Measurements from ENCODE around the gene MAML3.

Gene MAML3

GRCh38 chr4:140153718-140154571 is at the start of gene MAML3:
TSS of gene MAML3 (minus strand) at chr4:140154184. CDS start at chr4:140153327, 857 bp downstream.
- Histone ChIP-seq H3K9me3 (ENCODE audit: insufficient read depth, low read length) (no peaks in the 10 kb centered on the region), H2AFZ (ENCODE audit: low read depth, low read length) (peak within 1 kb of the TSS; percentile 98), H3K4me1 (ENCODE audit: low read length) (peaks cover 30% of the 10 kb centered on the region), H4K20me1 (ENCODE audit: insufficient read depth, low read length) (no peaks in the 10 kb centered on the region), H3K79me2 (ENCODE audit: low read length) (no peaks in the 10 kb centered on the region), H3K9ac (ENCODE audit: low read length) (peak within 1 kb of the TSS; percentile 52), H3K36me3 (replicated peaks; ENCODE audit: low read depth, low read length) (no peaks in the 10 kb centered on the region), H3K4me3 (ENCODE audit: low read length) (peak within 1 kb of the TSS; percentile 79), H3K27ac (ENCODE audit: low read length) (no peak within 1 kb of the TSS), H3K4me2 (ENCODE audit: low read length) (peak within 1 kb of the TSS; percentile 87), H3K27me3 (ENCODE audit: low read depth, low read length) (peaks cover 70% of the 10 kb centered on the region)
- TF ChIP-seq CTCF (IDR thresholded peaks at IDR 0.05; ENCODE audit: low read depth, low read length) (no peak), EZH2phosphoT487 (IDR thresholded peaks at IDR 0.05; ENCODE audit: low read depth) (no peak)

GRCh38 chr4:140198942-140199341 is 45.0 kb upstream of the MAML3 start:
- no peak overlapping the region for H3K4me3 ChIP-seq (ENCODE audit: low read length)
- no peaks in the 10 kb centered on the region for H3K79me2 ChIP-seq (ENCODE audit: low read length)
- no peak overlapping the region for H3K9ac ChIP-seq (ENCODE audit: low read length)
- H2AFZ ChIP-seq (ENCODE audit: low read depth, low read length): no peak overlapping the region
- no peak overlapping the region for H3K4me2 ChIP-seq (ENCODE audit: low read length)
- H3K4me1 ChIP-seq (ENCODE audit: low read length): no peaks in the 10 kb centered on the region
- peaks cover 31% of the 10 kb centered on the region for H3K27me3 ChIP-seq (ENCODE audit: low read depth, low read length)
- no peak for TF ChIP-seq EZH2phosphoT487 (IDR thresholded peaks at IDR 0.05; ENCODE audit: low read depth)
- TF ChIP-seq CTCF (IDR thresholded peaks at IDR 0.05; ENCODE audit: low read depth, low read length): no peak
- no peak overlapping the region for H3K27ac ChIP-seq (ENCODE audit: low read length)
- H4K20me1 ChIP-seq (ENCODE audit: insufficient read depth, low read length): no peaks in the 10 kb centered on the region
- H3K9me3 ChIP-seq (ENCODE audit: insufficient read depth, low read length): peaks cover 3% of the 10 kb centered on the region; the same call in 1 of the 2 replicates
- H3K36me3 ChIP-seq (replicated peaks; ENCODE audit: low read depth, low read length): no peaks in the 10 kb centered on the region

GRCh38 chr4:140195806-140196205 is 41.8 kb upstream of the MAML3 start:
- Histone ChIP-seq H3K4me1 (ENCODE audit: low read length) (no peaks in the 10 kb centered on the region), H3K27ac (ENCODE audit: low read length) (no peak overlapping the region), H3K9me3 (ENCODE audit: insufficient read depth, low read length) (peaks cover 3% of the 10 kb centered on the region; the same call in 1 of the 2 replicates), H3K79me2 (ENCODE audit: low read length) (no peaks in the 10 kb centered on the region), H3K27me3 (ENCODE audit: low read depth, low read length) (peaks cover 48% of the 10 kb centered on the region), H3K4me2 (ENCODE audit: low read length) (no peak overlapping the region), H4K20me1 (ENCODE audit: insufficient read depth, low read length) (no peaks in the 10 kb centered on the region), H3K9ac (ENCODE audit: low read length) (no peak overlapping the region), H3K4me3 (ENCODE audit: low read length) (no peak overlapping the region), H2AFZ (ENCODE audit: low read depth, low read length) (no peak overlapping the region), H3K36me3 (replicated peaks; ENCODE audit: low read depth, low read length) (no peaks in the 10 kb centered on the region)
- TF ChIP-seq CTCF (IDR thresholded peaks at IDR 0.05; ENCODE audit: low read depth, low read length) (no peak), EZH2phosphoT487 (IDR thresholded peaks at IDR 0.05; ENCODE audit: low read depth) (no peak)

- Histone ChIP-seq H3K27ac (ENCODE audit: low read length) (no peak overlapping the region), H3K9ac (ENCODE audit: low read length) (no peak overlapping the region), H4K20me1 (ENCODE audit: insufficient read depth, low read length) (no peaks in the 10 kb centered on the region), H3K4me2 (ENCODE audit: low read length) (no peak overlapping the region), H3K9me3 (ENCODE audit: insufficient read depth, low read length) (no peaks in the 10 kb centered on the region), H3K4me1 (ENCODE audit: low read length) (no peaks in the 10 kb centered on the region), H3K36me3 (replicated peaks; ENCODE audit: low read depth, low read length) (no peaks in the 10 kb centered on the region), H3K79me2 (ENCODE audit: low read length) (no peaks in the 10 kb centered on the region), H2AFZ (ENCODE audit: low read depth, low read length) (no peak overlapping the region), H3K4me3 (ENCODE audit: low read length) (no peak overlapping the region), H3K27me3 (ENCODE audit: low read depth, low read length) (peaks cover 76% of the 10 kb centered on the region)
- no peak for TF ChIP-seq EZH2phosphoT487 (IDR thresholded peaks at IDR 0.05; ENCODE audit: low read depth)
- TF ChIP-seq CTCF (IDR thresholded peaks at IDR 0.05; ENCODE audit: low read depth, low read length): no peak
Measured at GRCh38 chr4:140189805-140190204, 35.8 kb upstream of the MAML3 start.
